ENCODE results near the gene EFHC1. TPM values are rescaled to one million over a fixed set of nuclear protein-coding genes. Genes with fewer than 3 reads are reported as not detected.

EFHC1 gene
- total and polyA plus RNA-seq, 2 of the 13 experiments (the other 11 are each of a cell fraction or from before 2014, with no cell fraction given): 23.4 to 29.5 TPM

DNA sequence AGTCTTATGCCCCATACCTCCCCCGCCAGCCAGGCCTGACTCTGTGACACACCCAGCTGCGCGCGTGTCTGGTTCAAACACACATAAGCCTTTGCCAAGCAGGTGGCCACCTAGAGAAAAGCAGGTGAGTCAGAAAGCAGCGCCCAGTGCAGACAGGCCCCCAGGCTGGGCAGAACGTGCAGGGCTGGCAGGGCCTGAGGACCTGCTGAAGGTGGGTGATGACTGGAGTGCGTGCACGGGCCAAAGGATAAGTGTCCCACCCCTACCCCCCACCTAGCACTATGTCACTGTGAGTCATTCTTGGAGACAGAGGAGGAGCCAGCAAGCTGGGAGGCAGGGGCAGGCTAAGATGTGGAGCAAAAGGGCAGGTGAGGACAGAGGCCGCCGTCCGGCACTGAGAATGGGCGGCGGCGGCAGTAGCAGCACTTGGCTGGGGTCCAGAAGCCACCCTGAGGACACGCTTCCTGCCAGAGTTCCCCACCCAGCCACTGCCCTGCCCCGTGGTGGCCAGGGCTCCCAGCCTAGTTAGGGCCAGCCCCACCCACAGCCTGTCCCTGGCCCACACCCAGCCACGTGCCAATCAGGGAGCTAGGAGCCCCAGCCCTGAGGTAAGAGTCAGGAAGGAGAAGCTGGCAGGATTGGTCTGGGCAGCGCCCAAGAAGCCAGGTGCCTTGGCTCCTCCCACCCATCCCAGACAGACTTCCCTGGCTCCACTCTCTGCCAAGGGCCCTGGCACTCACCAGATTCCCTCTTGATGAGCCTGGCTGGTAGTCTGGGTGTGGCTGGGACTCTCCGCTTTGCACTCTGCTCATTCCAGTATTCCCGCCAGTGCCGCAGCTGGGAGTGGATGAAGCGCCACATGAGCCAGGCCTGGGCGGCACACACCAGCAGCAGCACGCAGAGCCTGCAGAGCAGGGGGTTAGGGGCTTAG is 84.0 kb downstream of the EFHC1 start (continued):
- TF ChIP-seq, protein P1, sequence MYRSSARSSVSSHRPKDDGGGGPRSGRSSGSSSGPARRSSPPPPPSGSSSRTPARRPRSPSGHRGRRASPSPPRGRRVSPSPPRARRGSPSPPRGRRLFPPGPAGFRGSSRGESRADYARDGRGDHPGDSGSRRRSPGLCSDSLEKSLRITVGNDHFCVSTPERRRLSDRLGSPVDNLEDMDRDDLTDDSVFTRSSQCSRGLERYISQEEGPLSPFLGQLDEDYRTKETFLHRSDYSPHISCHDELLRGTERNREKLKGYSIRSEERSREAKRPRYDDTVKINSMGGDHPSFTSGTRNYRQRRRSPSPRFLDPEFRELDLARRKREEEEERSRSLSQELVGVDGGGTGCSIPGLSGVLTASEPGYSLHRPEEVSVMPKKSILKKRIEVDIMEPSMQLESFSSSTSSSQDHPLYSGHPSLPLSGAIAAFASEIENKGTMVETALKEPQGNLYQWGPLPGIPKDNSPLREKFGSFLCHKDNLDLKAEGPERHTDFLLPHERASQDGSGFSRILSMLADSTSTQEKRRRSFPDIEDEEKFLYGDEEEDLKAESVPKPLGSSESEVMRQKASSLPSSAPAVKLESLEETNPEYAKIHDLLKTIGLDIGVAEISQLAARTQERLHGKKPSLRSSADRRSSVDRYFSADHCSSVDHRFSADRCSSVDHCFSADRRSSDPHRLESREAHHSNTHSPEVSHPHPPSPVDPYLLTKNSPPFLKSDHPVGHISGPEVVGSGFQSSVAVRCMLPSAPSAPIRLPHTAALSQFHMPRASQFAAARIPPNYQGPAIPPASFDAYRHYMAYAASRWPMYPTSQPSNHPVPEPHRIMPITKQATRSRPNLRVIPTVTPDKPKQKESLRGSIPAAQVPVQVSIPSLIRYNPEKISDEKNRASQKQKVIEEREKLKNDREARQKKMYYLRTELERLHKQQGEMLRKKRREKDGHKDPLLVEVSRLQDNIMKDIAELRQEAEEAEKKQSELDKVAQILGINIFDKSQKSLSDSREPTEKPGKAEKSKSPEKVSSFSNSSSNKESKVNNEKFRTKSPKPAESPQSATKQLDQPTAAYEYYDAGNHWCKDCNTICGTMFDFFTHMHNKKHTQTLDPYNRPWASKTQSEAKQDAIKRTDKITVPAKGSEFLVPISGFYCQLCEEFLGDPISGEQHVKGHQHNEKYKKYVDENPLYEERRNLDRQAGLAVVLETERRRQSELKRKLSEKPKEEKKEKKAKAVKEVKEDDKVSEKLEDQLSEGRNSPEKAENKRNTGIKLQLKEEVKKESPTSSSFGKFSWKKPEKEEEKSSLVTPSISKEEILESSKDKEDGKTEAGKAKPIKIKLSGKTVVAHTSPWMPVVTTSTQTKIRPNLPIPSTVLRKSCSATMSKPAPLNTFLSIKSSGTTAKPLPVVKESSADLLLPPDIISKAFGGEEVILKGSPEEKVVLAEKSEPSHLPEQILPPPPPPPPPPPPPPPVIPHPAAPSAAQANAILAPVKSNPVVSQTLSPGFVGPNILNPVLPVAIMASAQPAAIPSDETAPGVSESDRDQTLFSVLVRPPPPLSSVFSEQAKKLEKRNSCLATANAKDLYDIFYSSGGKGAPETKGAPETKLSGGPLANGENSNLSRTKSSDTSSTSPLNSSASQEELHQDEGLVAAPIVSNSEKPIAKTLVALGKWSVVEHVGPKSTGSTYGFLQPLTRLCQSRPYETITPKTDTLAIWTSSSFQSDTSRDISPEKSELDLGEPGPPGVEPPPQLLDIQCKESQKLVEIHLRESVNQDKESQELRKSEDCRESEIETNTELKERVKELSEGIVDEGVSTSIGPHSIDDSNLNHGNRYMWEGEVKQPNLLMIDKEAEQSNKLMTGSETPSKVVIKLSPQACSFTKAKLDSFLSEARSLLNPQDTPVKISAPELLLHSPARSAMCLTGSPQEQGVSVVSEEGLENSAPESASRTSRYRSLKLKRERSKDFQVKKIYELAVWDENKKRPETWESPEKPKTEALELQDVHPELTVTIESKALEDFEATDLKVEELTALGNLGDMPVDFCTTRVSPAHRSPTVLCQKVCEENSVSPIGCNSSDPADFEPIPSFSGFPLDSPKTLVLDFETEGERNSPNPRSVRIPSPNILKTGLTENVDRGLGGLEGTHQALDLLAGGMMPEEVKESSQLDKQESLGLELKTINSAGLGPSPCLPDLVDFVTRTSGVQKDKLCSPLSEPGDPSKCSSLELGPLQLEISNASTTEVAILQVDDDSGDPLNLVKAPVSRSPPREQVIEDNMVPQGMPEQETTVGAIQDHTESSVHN (CRISPR knock-in tag; IDR thresholded peaks at IDR 0.05): 0 out of 2 replicates have a peak, but pooled peaks have one; percentile 23
- no peak for TF ChIP-seq HOXA7 (CRISPR knock-in tag; IDR thresholded peaks at IDR 0.05)
- no peak for TF ChIP-seq ZFP90 (CRISPR knock-in tag; IDR thresholded peaks at IDR 0.05; ENCODE audit: borderline replicate concordance)
- no peak for TF ChIP-seq FOXA1 (IDR thresholded peaks at IDR 0.05)
- no peak for TF ChIP-seq FOXA1 (CRISPR knock-in tag; IDR thresholded peaks at IDR 0.05)
- TF ChIP-seq, protein P2, sequence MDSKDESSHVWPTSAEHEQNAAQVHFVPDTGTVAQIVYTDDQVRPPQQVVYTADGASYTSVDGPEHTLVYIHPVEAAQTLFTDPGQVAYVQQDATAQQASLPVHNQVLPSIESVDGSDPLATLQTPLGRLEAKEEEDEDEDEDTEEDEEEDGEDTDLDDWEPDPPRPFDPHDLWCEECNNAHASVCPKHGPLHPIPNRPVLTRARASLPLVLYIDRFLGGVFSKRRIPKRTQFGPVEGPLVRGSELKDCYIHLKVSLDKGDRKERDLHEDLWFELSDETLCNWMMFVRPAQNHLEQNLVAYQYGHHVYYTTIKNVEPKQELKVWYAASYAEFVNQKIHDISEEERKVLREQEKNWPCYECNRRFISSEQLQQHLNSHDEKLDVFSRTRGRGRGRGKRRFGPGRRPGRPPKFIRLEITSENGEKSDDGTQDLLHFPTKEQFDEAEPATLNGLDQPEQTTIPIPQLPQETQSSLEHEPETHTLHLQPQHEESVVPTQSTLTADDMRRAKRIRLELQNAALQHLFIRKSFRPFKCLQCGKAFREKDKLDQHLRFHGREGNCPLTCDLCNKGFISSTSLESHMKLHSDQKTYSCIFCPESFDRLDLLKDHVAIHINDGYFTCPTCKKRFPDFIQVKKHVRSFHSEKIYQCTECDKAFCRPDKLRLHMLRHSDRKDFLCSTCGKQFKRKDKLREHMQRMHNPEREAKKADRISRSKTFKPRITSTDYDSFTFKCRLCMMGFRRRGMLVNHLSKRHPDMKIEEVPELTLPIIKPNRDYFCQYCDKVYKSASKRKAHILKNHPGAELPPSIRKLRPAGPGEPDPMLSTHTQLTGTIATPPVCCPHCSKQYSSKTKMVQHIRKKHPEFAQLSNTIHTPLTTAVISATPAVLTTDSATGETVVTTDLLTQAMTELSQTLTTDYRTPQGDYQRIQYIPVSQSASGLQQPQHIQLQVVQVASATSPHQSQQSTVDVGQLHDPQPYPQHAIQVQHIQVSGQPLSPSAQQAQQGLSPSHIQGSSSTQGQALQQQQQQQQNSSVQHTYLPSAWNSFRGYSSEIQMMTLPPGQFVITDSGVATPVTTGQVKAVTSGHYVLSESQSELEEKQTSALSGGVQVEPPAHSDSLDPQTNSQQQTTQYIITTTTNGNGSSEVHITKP (CRISPR knock-in tag; IDR thresholded peaks at IDR 0.05; ENCODE audit: low read depth): no peak
- no peak for TF ChIP-seq NAIF1 (CRISPR knock-in tag; IDR thresholded peaks at IDR 0.05; ENCODE audit: borderline replicate concordance)
- no peak for TF ChIP-seq ZNF878 (CRISPR knock-in tag; IDR thresholded peaks at IDR 0.05)
- TF ChIP-seq, protein P3, sequence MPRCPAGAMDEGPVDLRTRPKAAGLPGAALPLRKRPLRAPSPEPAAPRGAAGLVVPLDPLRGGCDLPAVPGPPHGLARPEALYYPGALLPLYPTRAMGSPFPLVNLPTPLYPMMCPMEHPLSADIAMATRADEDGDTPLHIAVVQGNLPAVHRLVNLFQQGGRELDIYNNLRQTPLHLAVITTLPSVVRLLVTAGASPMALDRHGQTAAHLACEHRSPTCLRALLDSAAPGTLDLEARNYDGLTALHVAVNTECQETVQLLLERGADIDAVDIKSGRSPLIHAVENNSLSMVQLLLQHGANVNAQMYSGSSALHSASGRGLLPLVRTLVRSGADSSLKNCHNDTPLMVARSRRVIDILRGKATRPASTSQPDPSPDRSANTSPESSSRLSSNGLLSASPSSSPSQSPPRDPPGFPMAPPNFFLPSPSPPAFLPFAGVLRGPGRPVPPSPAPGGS (CRISPR knock-in tag; IDR thresholded peaks at IDR 0.05): no peak
- TF ChIP-seq ZNF160 (CRISPR knock-in tag; IDR thresholded peaks at IDR 0.05): no peak
- no peak for TF ChIP-seq ZNF724P (CRISPR knock-in tag; IDR thresholded peaks at IDR 0.05; ENCODE audit: borderline replicate concordance)
- TF ChIP-seq, protein P4, sequence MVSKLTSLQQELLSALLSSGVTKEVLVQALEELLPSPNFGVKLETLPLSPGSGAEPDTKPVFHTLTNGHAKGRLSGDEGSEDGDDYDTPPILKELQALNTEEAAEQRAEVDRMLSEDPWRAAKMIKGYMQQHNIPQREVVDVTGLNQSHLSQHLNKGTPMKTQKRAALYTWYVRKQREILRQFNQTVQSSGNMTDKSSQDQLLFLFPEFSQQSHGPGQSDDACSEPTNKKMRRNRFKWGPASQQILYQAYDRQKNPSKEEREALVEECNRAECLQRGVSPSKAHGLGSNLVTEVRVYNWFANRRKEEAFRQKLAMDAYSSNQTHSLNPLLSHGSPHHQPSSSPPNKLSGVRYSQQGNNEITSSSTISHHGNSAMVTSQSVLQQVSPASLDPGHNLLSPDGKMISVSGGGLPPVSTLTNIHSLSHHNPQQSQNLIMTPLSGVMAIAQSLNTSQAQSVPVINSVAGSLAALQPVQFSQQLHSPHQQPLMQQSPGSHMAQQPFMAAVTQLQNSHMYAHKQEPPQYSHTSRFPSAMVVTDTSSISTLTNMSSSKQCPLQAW (CRISPR knock-in tag; IDR thresholded peaks at IDR 0.05): no peak
- no peak for TF ChIP-seq NBN (conservative IDR thresholded peaks at IDR 0.05)
